NCI-H526 (cell line): ENCODE results near the gene STK39.

Experiments used
- DNase-seq, 2 experiments: peaks; one replicate each; lab custom pipeline; 2025; lab: John Stamatoyannopoulos, UW

STK39 gene

DNA sequence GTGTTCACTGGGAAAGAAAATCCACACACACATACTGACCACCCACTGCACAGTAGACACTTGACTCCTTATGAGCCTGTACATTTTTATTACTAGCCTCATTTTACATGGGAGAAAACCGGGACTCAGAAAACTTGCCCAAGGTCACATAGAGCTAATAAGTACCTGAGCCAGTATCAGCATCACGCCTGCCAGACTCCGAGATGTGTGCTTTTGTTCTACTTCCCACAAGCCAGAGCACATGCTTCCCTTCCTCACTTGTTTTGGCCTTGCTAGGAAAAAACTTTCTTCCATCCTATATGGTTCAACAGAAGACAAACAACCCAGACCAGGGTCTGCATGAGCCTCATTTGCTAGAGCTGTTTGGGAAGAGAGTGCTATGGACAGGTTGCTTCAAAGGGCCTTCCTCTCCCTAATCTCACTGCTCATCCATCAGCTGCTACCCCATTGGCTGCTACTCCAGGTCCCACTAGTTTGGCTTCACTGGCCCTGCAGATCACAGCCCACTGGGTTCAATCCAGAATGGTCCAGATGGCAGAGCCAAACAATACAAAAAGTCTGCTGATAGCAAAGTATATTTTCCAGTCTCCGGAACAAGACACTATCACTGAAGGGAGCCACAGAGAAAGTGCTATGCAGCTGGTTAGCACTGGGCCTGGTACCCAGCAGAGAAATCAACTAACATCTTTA lies 63.9 kb downstream of the STK39 start:
- peak in 1 of 2 experiments; percentile 15 for DNase-seq

DNA sequence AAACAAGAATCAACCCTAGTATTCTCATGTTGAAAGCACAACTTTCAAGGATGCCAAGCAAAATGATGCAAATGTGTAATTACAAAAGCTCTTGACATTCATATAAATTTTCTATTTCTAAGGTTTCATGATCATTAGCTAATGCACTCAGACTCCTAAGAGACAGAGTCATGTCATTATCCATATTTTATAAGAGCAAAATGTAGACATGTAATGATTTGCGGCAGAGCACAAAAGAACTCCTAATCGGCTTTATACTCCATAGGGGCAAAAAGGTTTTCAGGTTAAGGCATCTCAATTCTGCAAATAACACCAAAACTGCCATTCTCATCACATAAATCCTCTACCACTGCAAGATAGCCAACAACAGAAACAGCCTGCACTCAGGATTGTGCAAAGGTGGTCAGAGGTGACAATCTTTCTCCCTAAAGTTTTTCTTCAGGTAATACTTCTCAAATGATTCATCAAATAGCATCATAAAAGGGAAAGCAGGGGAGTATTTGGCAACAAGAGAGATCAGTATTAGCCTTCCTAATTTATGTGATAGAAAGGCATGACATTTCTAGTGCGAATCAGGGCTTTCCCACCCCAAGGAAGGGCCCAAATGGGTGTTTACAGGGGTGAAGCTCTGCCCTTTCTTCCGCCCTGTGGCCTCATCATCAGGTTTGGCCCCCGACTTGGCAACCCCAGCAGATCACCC lies 64.7 kb downstream of the STK39 start:
- no peak for DNase-seq

DNA sequence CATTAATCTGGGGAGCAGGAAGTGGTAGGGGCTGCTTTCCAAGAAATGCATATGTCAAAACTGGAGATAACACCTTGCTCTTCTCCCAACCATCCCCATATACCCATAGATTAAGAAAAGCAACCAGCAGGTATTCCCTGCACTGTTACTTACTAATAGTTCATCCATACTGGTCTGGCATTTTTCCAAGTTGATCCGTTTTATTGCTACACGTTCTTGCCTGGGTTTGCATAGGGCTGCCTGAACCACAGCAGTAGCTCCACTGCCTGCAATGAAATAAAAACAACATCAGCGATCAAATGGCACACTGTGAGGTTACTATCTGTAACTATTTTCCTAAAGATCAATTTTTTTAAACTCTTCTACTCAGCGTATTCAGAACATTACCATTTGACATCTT lies 65.6 kb downstream of the STK39 start:
- peak; percentile 85 to 87 for DNase-seq

DNA sequence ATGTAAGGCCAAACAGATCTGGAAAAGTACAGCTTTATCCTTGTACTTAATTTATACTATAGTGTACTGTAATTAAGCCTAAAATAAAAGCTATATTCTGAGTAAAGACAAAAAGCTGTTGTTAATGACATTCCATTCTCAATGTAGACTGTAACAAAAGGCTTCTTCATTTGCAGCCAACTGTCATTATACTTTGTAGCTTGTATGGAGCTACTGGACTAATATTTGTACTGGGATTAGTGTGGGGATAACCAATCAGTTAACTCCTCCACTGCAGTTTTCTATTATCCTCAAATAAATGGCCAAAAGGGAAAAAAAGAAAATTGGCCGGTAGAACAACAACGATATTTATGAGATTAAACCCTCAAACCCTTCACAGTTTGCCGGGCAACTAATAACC lies 66.5 kb downstream of the STK39 start:
- DNase-seq: peak; percentile 86 to 94

DNA sequence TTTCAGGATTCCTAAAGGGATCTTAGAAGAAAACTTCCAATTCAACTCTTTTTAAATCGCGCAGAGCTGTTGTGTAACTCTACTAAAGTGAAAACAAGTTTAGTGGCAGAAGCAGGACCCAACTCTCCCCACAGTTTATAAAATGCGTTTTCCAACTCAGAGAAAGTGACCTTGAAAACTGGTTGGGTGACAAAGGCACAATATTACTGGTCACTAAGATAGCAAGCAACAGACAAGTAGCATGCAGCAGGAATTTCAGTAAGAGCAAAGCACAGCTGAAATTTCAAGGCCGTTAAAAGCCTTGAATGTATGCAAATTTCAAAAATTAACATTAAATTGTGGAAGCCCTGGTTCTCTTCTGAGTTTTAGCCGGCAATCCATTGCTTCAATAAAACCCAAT lies 66.9 kb downstream of the STK39 start:
- DNase-seq: peak; percentile 94

DNA sequence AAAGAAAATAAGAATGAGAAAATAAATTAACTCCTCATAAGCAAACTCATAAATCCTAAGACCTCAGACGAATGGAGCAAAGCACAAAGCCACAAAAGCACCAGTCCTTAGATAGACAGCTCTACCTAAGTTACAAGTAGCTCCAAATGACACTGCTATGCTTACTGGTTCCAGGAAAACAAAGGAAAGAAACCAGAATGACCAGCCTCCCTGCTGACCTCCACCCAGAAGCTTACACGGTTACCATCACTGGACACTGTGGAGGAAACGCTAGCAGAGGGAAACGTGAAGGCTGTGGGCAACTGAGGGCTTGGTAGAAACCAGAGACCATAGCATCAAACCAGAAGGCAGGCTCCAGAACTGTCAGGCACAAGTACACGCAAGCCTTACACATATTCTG lies 67.8 kb downstream of the STK39 start:
- DNase-seq: peak in 1 of 2 experiments; percentile 18

DNA sequence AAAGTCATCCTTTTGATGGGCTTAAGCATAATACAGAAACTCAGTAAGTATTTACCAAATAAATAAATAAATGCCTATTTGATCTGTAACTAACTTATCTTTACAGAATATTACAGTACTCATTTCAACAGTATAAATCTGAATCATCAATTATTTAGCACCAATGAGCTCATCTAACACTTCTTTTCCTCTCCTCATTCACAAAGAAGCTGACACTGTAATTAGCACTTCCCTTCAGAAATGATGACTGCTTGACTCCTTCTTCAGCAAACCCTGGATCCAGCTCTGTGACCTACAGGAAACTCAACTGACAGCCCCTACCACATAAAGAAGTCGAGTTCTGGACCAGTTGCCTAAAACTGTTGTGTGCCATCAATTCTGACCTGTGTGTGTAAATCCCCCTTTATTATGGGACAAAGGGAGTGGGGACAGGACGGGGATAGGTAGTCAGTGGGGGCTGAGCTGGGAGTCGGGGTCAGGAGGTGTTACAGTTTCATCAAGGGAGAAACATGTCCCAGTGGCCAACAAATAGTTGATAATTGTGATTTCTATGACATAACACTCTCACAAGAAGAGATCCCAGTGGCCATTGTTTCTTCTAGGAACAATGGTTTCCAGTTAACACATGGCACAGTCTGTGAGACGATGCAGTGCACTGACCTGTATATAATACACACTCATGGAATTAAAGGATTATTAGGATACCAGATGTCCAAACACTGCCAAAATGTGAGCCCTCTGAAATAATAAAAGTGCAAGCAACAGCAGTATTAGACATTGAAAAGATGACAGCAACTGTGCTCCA lies 68.7 kb downstream of the STK39 start:
- DNase-seq: no peak

DNA sequence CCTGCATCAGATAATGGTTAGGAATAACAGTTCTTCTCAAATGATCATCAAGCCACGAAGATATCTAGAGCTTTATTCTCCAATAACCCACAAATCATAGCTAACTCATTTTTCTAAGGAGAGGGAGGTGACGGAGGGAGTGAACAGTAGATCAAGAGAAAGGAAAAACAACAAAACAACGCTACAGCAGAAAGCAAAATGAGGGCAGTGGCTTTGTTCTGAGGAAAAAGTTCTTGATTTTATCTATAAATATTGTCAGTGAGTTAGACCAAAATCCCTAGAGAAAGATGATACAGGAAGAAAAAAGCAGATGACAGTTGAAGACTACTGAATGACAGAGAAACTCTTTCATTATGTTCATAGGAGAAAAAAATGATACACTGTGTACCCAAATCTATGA lies 71.0 kb downstream of the STK39 start:
- no peak for DNase-seq

DNA sequence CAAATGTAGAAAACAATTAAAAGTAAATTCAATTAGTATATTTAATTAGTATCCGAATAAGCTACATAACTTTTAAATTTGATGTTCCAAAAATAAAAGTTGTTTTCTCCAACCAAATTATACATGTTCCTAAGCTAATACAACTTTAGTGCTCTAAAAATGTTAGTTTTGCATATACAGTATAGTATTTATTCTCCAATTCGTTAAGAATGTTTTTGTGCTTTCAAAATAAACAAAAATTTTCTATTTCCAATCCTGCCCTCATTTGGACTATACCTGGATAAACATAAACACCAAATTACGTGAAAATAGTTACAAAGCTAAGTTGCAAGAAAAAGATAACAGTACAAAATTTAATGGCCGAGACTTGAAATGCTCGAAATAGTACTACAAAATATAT lies 71.9 kb downstream of the STK39 start:
- no peak for DNase-seq

DNA sequence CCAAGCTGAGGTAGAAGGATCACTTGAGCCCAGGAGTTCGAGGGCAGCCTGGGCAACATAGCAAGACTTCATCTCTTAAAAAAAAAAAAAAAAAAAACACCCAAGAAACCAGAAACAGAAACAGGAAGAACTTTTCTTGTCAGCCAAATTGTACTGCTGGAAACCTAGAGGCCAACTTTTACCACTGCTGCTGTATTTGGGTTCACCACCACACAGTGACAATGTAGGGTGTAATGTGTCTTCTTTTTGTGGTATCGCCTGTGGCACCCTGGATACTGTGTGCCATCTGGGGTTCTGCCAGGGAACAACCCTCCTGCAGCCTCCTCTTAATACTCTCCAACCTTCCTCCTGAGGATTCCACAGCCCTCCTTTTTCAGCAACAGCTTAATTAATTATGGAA lies 72.6 kb downstream of the STK39 start:
- no peak for DNase-seq

DNA sequence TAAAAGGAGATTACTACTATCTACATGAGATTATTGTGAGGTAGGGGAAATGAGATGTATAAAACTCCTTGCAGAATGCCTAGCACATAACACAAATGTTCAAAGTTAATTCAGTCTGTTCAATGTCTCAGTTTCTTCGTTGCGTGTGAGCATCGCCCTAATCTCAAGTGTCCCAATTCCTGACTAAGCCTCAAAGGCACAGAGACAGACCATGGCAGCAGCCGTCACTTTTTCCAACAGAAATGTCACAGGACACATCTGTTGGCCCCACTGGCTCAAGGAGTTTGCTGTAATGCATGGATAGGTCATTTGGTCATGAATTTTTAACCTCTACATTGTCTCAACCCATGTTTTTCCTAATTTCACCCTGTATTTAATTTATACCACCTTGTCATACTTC lies 75.3 kb downstream of the STK39 start:
- no peak for DNase-seq

DNA sequence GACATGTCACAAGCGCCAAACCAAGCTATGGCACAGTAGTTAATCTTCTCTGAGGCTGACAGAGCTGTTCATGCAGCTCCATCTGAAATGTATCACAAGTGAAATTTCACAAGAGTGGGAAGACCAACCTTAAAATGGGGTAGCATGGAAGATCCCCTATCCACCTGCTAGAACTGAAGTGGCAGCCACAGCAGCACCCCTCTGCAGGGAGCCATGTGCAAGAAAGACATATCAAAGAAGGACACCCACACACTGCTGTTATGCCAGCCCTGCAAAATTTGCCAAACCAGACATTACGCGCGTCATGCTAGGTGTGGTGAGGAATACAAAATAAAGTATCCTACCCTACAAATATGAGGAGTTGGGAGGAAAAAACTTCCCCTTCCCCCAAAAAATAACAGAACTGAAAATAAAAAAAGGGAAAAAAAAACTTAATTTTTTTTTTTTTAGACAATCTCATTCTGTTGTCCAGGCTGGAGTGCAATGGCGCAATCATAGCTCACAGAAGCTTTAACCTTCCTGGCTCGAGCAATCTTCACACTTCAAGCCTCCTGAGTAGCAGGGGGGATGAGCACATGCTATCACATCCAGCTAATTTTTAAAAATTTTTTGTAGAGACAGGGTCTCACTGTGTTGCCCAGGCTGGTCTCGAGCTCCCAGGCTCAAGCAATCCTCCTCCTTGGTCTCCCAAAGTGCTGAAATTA lies 76.2 kb downstream of the STK39 start:
- DNase-seq: no peak

DNA sequence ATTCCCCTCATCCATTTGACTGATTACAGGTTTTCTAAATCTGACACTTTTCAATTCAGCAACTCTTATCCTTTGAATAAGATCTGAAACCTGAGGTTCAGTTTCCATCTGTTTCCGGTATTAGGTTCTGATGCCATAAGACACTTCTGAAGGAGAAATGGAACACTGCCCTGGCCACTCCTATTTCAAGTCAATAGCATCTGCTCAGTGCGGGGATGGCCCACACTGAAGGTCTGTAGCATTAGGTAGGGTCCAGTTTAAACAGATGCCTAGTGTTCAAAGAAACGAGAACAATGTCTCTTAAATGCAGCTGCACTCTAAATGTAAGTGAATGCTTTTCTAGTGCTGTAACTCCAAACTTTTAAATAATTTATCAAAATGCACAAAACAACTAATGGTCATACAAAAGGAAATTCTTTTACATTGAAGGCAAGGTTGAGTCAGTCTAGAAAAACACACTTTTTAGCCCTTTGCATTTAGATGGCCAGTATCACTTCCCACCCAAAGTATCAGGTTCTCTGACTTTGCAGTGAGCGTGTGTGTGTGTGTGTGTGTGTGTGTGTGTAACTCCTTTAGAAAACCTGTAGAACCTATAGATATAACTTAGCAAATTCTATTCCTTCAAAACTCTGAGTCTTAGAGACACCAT lies 78.2 kb downstream of the STK39 start:
- no peak for DNase-seq

DNA sequence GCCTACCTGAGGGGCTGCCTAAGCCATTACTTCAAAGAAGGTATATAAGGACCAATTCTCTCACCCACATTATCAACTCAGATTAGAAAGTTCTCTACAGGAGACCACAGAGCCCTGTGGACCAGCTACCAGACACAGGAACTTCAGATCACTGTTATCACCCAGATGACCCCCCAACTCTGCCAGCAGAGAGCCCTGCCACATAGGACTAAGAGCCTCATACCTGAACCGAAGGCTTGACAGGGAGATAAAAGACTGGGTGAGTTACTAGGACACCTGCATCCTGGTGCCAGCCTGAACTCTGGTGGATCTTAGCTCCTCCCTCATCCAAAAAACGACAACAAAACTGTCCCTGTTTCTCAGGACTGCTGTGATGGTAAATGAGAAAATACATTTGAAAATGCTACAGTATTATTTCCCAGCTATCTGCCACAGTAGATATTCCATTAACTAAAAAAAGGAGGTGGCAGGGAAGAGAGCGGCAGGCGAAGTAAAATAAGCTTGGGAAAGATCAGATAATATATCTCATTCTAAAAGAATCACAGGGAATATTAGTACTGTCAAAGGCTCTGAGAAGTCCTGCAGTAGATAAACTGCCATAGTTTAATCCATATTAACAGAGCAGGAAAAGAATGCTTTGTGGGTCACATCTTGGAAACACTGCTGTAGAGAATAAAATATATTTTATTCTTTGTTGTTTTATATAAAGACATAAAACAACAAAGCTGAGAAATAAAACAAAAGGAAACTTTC lies 79.7 kb downstream of the STK39 start:
- no peak for DNase-seq

DNA sequence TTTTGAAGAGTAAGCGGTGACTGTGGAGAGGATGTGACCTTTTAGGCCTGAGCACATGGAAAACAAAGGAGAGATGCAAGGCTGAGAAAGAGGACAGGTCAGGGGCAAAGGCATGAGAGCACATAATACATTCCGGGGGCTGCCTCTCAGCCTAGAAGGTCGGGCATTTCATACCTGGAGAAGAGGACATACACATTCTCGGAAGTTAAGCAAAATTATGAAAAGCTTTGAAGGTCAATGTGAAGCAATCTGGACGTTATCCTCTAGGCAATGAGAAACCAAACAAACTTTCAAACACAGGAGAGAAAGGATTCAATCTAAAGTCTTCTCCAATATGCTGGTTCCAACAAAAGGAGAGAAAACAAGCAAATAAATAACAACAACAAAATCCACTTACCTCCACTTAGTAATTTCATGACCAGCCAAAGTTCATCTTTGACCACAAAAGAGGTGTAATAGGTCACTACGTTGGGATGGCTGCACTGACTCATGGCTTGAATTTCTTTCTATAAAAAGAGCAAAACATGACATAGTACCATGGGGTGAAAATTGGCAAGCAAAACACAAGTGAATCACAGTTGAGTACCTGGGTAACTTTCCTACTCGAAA lies 80.4 kb downstream of the STK39 start:
- DNase-seq: no peak

DNA sequence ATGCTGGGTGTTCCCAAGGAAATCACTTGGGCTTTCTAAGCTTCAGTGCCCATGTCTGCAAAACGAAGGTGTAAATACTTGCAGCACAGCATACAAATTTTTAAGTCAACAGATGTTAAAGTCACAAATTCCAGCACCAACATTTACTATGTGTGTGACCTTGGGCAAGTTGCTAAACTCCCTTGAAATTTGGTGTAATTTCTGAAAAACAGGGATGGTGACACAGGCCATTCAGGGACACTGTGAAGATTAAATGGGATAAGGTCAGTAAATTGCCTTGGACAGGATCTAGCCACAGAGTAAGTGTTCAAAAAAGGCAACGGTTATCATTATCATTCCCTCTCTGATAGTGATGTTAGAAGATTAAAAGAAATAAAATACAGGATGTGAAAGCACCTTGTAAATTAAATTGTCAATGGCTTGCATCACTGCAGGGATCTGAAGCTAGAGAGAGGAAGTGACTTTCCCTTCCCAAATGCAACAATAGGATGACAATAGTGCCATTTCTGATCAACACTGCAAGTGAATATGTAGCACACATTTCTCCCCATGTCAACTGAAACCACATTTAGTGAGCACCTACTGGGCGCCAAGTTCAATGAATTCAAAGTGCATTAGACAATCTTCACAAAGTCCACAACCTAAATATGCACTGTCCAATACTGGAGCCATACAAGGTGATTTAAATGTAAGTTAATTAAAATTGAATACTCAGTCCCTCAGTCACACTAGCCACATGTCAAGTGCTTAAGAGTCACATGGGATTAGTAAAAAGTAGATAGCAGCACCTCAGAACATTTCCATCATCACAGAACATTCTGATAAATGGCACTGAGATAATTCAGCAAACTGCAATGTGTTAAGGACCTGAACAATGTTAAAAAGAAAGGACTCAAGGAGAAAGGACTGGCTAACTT lies 81.2 kb downstream of the STK39 start:
- DNase-seq: no peak

DNA sequence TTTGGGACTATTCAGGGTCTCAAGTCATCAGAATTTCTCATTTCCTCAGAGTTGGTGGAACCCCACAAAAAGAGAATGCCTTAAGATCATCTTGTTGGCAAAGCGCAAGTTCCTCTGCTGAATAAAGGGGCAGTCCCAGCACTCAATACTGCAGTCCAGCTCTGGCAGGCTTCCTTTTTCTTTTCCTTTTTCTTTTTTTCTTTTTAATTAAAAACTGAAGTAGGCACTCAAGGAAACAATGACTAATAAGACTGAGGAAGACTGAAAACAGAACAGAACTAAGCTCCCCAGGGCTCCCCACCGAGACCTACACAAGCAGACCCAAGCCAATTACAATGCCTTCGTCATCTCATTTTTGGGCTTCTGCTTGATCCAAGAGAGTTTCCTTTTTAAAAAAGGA lies 82.0 kb downstream of the STK39 start:
- no peak for DNase-seq

DNA sequence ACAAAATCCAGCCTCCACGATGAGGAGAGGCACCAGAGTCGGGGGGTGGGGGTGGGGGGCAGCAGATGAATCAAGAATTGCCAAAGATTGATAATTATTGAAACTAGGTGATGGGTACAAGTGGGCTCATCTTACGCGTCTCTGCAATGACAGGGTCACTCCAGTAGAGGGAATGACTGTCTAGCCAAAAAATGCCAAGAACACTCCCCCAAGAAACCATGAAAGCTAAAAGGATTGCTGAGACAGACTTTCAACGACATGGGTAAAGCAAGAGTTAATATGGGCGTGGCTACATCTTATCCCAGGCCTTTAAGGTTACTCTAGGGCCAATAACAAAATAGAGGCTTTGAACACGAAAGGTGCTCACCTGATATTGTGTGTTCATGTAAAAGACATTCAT lies 86.5 kb downstream of the STK39 start:
- peak; percentile 49 to 53 for DNase-seq

DNA sequence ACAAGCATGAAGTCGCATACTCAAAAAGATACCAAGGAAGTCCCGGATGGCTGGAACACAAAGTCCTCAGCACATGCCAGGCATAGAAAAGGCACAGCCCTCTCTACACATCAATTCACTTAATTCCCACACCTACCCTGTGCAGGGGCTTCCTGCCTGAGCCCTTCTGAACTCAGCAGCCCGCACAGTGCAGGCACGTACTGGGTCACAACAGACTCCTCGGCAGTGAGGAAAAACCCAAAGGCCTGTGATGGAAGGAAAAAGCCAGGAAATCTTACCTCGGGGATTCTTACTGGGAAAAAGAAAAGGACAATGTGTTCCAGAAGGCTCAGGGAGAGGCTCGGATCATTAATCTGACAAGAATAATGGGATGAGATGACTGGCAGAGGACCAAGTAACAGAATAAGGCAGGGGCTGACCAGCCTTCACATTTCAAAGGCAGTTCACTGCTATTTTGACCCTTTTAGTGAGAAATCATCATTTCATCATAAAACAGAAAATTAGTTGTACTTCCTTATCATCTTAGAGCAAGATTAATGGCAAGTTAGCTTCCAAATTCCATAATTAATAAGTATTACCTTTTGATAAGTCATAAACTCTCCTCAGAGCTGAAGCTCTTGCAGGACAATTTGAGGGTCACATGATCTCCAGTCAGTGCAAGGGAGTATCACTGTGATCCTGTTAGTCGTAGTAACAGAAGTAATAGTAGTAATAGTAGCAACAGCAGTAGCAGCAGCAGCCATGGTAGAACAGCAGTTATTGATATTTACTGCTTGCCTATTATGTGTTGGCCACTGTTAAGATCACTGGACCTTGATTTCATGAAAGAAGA lies 87.4 kb downstream of the STK39 start:
- DNase-seq: no peak
